CD4-positive, alpha-beta T cell treated with Interleukin-6 at 100 ng/mL for 8 hours (primary cell): ENCODE measurements around the gene GIPC2.

Experiments used
- DNase-seq: peaks from one replicate; pipeline ENCODE4 v3.0.0-alpha.2; 2020; ENCODE audit warnings: mixed read lengths, low spot score

Gene GIPC2

GRCh38 chr1:78145105-78145580 lies 99.4 kb downstream of the GIPC2 start:
- DNase-seq = peak; percentile 31

- no peak for DNase-seq
These were observed 100.5 kb downstream of the GIPC2 start for GRCh38 chr1:78146205-78146771.

GRCh38 chr1:78147031-78147430 lies 101.3 kb downstream of the GIPC2 start:
- DNase-seq = no peak

GRCh38 chr1:78153092-78153736 lies 107.4 kb downstream of the GIPC2 start:
- DNase-seq = no peak

- no peak for DNase-seq
These were observed 109.4 kb downstream of the GIPC2 start for GRCh38 chr1:78155121-78155520.

GRCh38 chr1:78156805-78157521 lies 111.2 kb downstream of the GIPC2 start:
- no peak for DNase-seq

- DNase-seq = no peak
These were observed 120.0 kb downstream of the GIPC2 start for GRCh38 chr1:78165816-78166215.

GRCh38 chr1:78168306-78168705 lies 122.5 kb downstream of the GIPC2 start:
- DNase-seq = no peak

GRCh38 chr1:78170859-78171258 lies 125.1 kb downstream of the GIPC2 start:
- DNase-seq = no peak

- DNase-seq = no peak
These were observed 126.2 kb downstream of the GIPC2 start for GRCh38 chr1:78171736-78172590.

- no peak for DNase-seq
These were observed 130.7 kb downstream of the GIPC2 start for GRCh38 chr1:78176448-78176847.

GRCh38 chr1:78177708-78178270 lies 132.0 kb downstream of the GIPC2 start:
- DNase-seq = no peak

- DNase-seq = no peak
These were observed 133.1 kb downstream of the GIPC2 start for GRCh38 chr1:78178816-78179215.

- no peak for DNase-seq
These were observed 138.8 kb downstream of the GIPC2 start for GRCh38 chr1:78184460-78185072.
